ENCODE measurements around the gene TNNT1. TPM values are rescaled to one million over a fixed set of nuclear protein-coding genes. Genes with fewer than 3 reads are reported as not detected.

Gene TNNT1
- total and polyA plus RNA-seq, 5 donors, result 8.0 to 34.8 (median 16.4) TPM

GRCh38 chr19:55085923-55086715 is 62.9 kb downstream of the TNNT1 start:
- no peak for ATAC-seq
- peaks cover 5% of the 10 kb centered on the region for H3K4me1 ChIP-seq (ENCODE audit: control insufficient read depth, insufficient read depth, low read length)
- H3K4me3 ChIP-seq (ENCODE audit: low read length), result peak overlapping the region; percentile 36
- H3K27ac ChIP-seq (ENCODE audit: low read length), result no peak overlapping the region
- no peaks in the 10 kb centered on the region for H3K9me3 ChIP-seq (ENCODE audit: control insufficient read depth, low read length)
- WGBS, result 22% methylated on average over 35 of the region's 35 CpGs
- H3K27me3 ChIP-seq (ENCODE audit: control insufficient read depth, insufficient read depth), result no peaks in the 10 kb centered on the region
- DNase-seq, result peak in 1 of 3 donors; percentile 32
- intact Hi-C loops (cut with DNase I), result no loop called here

- H3K27me3 ChIP-seq (ENCODE audit: control insufficient read depth, insufficient read depth), result no peaks in the 10 kb centered on the region
- H3K4me1 ChIP-seq (ENCODE audit: control insufficient read depth, insufficient read depth, low read length), result peaks cover 13% of the 10 kb centered on the region
- no peak overlapping the region for H3K4me3 ChIP-seq (ENCODE audit: low read length)
- intact Hi-C loops (cut with DNase I), result no loop called here
- WGBS, result 84% methylated on average over 10 of the region's 10 CpGs
- no peaks in the 10 kb centered on the region for H3K9me3 ChIP-seq (ENCODE audit: control insufficient read depth, low read length)
- ATAC-seq (no peak), DNase-seq (peak in 1 of 3 donors; percentile 27)
- H3K27ac ChIP-seq (ENCODE audit: low read length), result no peak overlapping the region
Observed at GRCh38 chr19:55084416-55084815, 64.6 kb downstream of the TNNT1 start.

- no peaks in the 10 kb centered on the region for H3K27me3 ChIP-seq (ENCODE audit: control insufficient read depth, insufficient read depth)
- intact Hi-C loops (cut with DNase I), result no loop called here
- 36% methylated on average over 42 of the region's 42 CpGs for WGBS
- DNase-seq (peak in 2 of 3 donors; percentile 27 to 70), ATAC-seq (no peak)
- no peaks in the 10 kb centered on the region for H3K9me3 ChIP-seq (ENCODE audit: control insufficient read depth, low read length)
- peaks cover 11% of the 10 kb centered on the region for H3K4me1 ChIP-seq (ENCODE audit: control insufficient read depth, insufficient read depth, low read length)
- no peak overlapping the region for H3K4me3 ChIP-seq (ENCODE audit: low read length)
- no peak overlapping the region for H3K27ac ChIP-seq (ENCODE audit: low read length)
Observed at GRCh38 chr19:55083004-55083850, 65.8 kb downstream of the TNNT1 start.

Small RNA genes within 50 kb of the gene (microRNA-seq; reads per million reads assigned to microRNA genes)
- gene MIR7975, result 0 reads per million in 2 donors

Other genes starting within 250 kb of the TNNT1 start
- under 1 TPM in 3 of 4 donors, not detected in 1; 0.21 to 0.57 (median 0.37) TPM for gene NCR1, start 243.1 kb downstream of the TNNT1 start, total RNA-seq
- gene NCR1, start 243.1 kb downstream of the TNNT1 start, polyA plus RNA-seq, result not detected
- not detected for gene NLRP7, start 201.7 kb downstream of the TNNT1 start, total RNA-seq
- gene NLRP7, start 201.7 kb downstream of the TNNT1 start, polyA plus RNA-seq, result not detected
- 1 to 10 TPM in 1 of 4 donors, under 1 TPM in 2, not detected in 1; 0.39 to 1.7 (median 0.40) TPM for gene NLRP2, start 182.8 kb downstream of the TNNT1 start, total RNA-seq
- not detected for gene NLRP2, start 182.8 kb downstream of the TNNT1 start, polyA plus RNA-seq
- under 1 TPM; 0.26 to 0.71 (median 0.44) TPM for gene GP6, start 110.9 kb downstream of the TNNT1 start, total RNA-seq
- gene GP6, start 110.9 kb downstream of the TNNT1 start, polyA plus RNA-seq, result 0.27 TPM
- 10 to 100 TPM; 25.5 to 42.6 (median 31.9) TPM for gene RDH13, start 86.1 kb downstream of the TNNT1 start, total RNA-seq
- 30.1 TPM for gene RDH13, start 86.1 kb downstream of the TNNT1 start, polyA plus RNA-seq
- gene EPS8L1, start 73.3 kb downstream of the TNNT1 start, total RNA-seq, result 1 to 10 TPM in 3 of 4 donors, under 1 TPM in 1; 0.78 to 1.7 (median 1.1) TPM
- gene EPS8L1, start 73.3 kb downstream of the TNNT1 start, polyA plus RNA-seq, result 2.2 TPM
- 100 to 1,000 TPM; 125 to 244 (median 147) TPM for gene PPP1R12C, start 31.6 kb downstream of the TNNT1 start, total RNA-seq
- 221 TPM for gene PPP1R12C, start 31.6 kb downstream of the TNNT1 start, polyA plus RNA-seq
- gene TNNI3, start 8.5 kb upstream of the TNNT1 start, total RNA-seq, result 1,000 to 10,000 TPM; 1,638 to 3,997 (median 2,736) TPM
- gene TNNI3, start 8.5 kb upstream of the TNNT1 start, polyA plus RNA-seq, result 8,501 TPM
- gene DNAAF3, start 17.4 kb upstream of the TNNT1 start, total RNA-seq, result 1 to 10 TPM in 3 of 4 donors, under 1 TPM in 1; 0.56 to 1.6 (median 1.3) TPM
- gene DNAAF3, start 17.4 kb upstream of the TNNT1 start, polyA plus RNA-seq, result 2.9 TPM
- gene SYT5, start 31.1 kb upstream of the TNNT1 start, total RNA-seq, result 1 to 10 TPM in 1 of 4 donors, not detected in 3; 1.3 TPM
- gene SYT5, start 31.1 kb upstream of the TNNT1 start, polyA plus RNA-seq, result 0.09 TPM
- 1 to 10 TPM in 2 of 4 donors, under 1 TPM in 2; 0.14 to 3.1 (median 0.75) TPM for gene PTPRH, start 60.3 kb upstream of the TNNT1 start, total RNA-seq
- gene PTPRH, start 60.3 kb upstream of the TNNT1 start, polyA plus RNA-seq, result 0.72 TPM
- gene TMEM86B, start 79.6 kb upstream of the TNNT1 start, total RNA-seq, result 1 to 10 TPM in 3 of 4 donors, under 1 TPM in 1; 0.80 to 2.1 (median 1.3) TPM
- gene TMEM86B, start 79.6 kb upstream of the TNNT1 start, polyA plus RNA-seq, result 1.6 TPM
- 10 to 100 TPM; 39.3 to 43.5 (median 41.4) TPM for gene PPP6R1, start 109.8 kb upstream of the TNNT1 start, total RNA-seq
- 31.7 TPM for gene PPP6R1, start 109.8 kb upstream of the TNNT1 start, polyA plus RNA-seq
- 10 to 100 TPM; 27.7 to 35.1 (median 31.3) TPM for gene HSPBP1, start 130.9 kb upstream of the TNNT1 start, total RNA-seq
- 48.0 TPM for gene HSPBP1, start 130.9 kb upstream of the TNNT1 start, polyA plus RNA-seq
- 10 to 100 TPM; 17.2 to 20.5 (median 19.5) TPM for gene BRSK1, start 134.8 kb upstream of the TNNT1 start, total RNA-seq
- gene BRSK1, start 134.8 kb upstream of the TNNT1 start, polyA plus RNA-seq, result 11.9 TPM
- gene TMEM150B, start 176.1 kb upstream of the TNNT1 start, total RNA-seq, result 1 to 10 TPM; 2.0 to 2.4 (median 2.2) TPM
- gene TMEM150B, start 176.1 kb upstream of the TNNT1 start, polyA plus RNA-seq, result 0.68 TPM
- gene KMT5C, start 190.7 kb upstream of the TNNT1 start, total RNA-seq, result 1 to 10 TPM; 6.7 to 9.8 (median 8.4) TPM
- 6.3 TPM for gene KMT5C, start 190.7 kb upstream of the TNNT1 start, polyA plus RNA-seq
- not detected for gene COX6B2, start 205.5 kb upstream of the TNNT1 start, total RNA-seq
- not detected for gene COX6B2, start 205.5 kb upstream of the TNNT1 start, polyA plus RNA-seq
- gene GARIN5B, start 214.1 kb upstream of the TNNT1 start, total RNA-seq, result not detected
- gene GARIN5B, start 214.1 kb upstream of the TNNT1 start, polyA plus RNA-seq, result not detected
- not detected for gene IL11, start 221.3 kb upstream of the TNNT1 start, total RNA-seq
- not detected for gene IL11, start 221.3 kb upstream of the TNNT1 start, polyA plus RNA-seq
- not detected for gene TMEM190, start 227.6 kb upstream of the TNNT1 start, total RNA-seq
- gene TMEM190, start 227.6 kb upstream of the TNNT1 start, polyA plus RNA-seq, result not detected
- 1 to 10 TPM in 1 of 4 donors, under 1 TPM in 3; 0.47 to 1.2 (median 0.56) TPM for gene TMEM238, start 235.1 kb upstream of the TNNT1 start, total RNA-seq
- 0.14 TPM for gene TMEM238, start 235.1 kb upstream of the TNNT1 start, polyA plus RNA-seq
- 1,000 to 10,000 TPM in 1 of 4 donors, 100 to 1,000 TPM in 3; 656 to 1,015 (median 735) TPM for gene RPL28, start 236.7 kb upstream of the TNNT1 start, total RNA-seq
- 806 TPM for gene RPL28, start 236.7 kb upstream of the TNNT1 start, polyA plus RNA-seq